ENCODE data around the gene BAZ2B.

- TF ChIP-seq CTCF (IDR thresholded peaks at IDR 0.05 in 8 of 11, conservative IDR thresholded peaks at IDR 0.05 in 3 of 11) (no peak), POLR2A (IDR thresholded peaks at IDR 0.05) (no peak), POLR2AphosphoS5 (IDR thresholded peaks at IDR 0.05) (no peak)
Measured at GRCh38 chr2:159446201-159446600, 170.1 kb downstream of the BAZ2B start.
